NB4 (cell line): Measurements from ENCODE around the gene CD226.

Experiments
- CTCF ChIP-seq: IDR thresholded peaks from one replicate; pipeline ENCODE4 v1.5.1; 2012; ENCODE audit warnings: low read depth, low read length
- MAX ChIP-seq: IDR thresholded peaks from 2 replicates; pipeline ENCODE4 v1.6.1; 2011; ENCODE audit warnings: low read depth, low read length
- MYC ChIP-seq: IDR thresholded peaks from 2 replicates; pipeline ENCODE4 v1.6.1; 2011; ENCODE audit warnings: low read depth, low read length
- POLR2A ChIP-seq: IDR thresholded peaks from 2 replicates; pipeline ENCODE4 v1.6.1; 2011; ENCODE audit warnings: mild to moderate bottlenecking; ENCODE audit not compliant: insufficient read length; ENCODE audit errors: extremely low read depth

GRCh38 chr18:69900941-69901340, 46.7 kb downstream of the CD226 start:
- TF ChIP-seq CTCF (no peak), POLR2A (no peak), MYC (no peak), MAX (no peak)
